GM19025 (cell line): ENCODE results near the gene NPHP1.
"Not testable (repeated sequence)": the region's sequence is repeated elsewhere in the genome, so short reads cannot be mapped to it uniquely, and the experiment has no call there.

ENCODE experiments used
- ATAC-seq: cut with Tn5 transposase; IDR thresholded peaks from one replicate; pipeline ENCODE4 v1.9.1; 2021; ENCODE audit warnings: mild to moderate bottlenecking, low read depth, moderate library complexity; ENCODE audit not compliant: unreplicated experiment

Gene NPHP1

DNA sequence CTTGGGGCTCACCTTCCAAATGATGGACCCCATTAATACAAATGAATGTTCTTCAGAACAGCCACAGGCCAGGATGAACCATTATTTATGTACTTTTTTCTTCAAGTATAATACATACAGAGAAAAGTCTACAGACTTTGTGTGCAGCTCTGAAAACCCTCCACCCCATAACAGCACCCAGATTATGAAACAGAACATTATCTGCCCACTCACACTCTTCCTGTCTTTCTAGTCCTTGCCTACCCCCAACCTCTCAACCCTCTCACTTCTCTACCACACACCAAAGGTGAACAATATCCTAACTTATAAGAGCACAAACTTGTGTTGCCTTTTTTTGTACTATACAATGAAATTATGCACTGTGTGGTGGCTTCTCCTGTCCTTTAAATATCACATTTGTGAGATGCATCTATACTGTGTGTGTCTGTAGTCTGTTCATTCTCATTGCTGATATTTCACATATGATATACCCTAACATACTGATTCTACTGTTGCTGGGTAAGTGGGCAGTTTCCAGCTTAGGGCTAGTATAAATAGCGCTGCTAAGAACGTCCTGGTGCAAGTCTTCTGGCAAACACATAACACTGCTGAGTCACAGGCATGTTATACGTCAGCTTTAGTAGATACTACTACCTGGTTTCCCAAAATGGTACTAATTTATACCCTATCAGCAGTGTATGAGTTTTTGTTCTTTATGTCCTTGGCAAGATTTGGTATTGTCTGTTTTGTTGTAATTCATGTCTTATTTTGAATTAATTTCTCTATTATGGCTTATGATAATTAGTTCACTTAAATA, 1.0 kb upstream of the NPHP1 start:
- ATAC-seq = no peak

DNA sequence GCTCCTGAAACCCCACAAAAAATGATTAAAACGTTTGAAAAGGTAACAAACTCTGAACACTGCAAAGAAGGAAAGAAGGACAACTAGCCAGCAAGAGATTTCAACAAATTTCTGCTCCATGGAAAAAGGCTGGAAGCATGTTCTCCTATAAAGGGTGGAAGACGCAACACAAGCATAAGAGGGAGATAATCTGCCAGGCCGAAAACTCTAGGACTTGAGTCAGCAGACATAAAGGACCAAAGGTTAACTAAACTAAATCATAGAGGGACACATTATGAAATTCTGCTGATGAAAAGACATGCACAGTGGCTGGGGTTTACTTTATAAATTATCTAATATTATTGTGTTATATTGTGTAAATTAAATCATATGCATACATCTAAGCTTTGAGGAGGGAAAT, 6.8 kb downstream of the NPHP1 start:
- no peak for ATAC-seq

DNA sequence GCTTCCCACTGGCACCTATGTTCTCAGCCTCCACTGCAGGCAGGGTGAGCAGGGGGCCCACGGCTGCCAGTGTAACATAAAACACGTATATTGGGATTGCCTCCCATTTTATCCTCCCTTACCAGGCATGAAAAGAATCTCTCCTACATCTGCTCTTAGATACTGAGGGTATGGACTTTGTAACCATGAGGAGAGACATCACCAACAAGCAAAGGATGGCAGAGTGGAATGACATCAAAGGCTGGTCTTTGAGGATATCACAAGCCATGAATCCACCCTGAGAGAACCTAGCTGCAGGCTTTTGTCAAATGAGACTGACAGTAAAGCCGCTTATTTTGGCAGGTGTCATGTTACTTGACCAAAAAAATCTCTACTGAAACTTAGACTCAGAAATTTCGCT, 7.4 kb downstream of the NPHP1 start:
- no peak for ATAC-seq

DNA sequence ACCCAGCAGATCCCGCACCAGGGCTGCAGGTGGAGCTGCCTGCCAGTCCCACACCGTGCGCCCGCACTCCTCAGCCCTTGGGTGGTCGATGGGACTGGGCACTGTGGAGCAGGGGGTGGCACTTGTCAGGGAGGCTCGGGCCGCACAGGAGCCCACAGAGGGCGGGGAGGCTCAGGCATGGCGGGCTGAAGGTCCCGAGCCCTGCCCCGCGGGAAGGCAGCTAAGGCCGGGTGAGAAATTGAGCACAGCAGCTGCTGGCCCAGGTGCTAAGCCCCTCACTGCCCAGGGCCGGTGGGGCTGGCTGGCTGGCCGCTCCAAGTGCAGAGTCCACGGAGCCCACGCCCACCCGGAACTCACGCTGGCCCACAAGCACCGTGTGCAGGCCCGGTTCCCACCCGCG, 14.6 kb downstream of the NPHP1 start:
- not testable (repeated sequence) for ATAC-seq

DNA sequence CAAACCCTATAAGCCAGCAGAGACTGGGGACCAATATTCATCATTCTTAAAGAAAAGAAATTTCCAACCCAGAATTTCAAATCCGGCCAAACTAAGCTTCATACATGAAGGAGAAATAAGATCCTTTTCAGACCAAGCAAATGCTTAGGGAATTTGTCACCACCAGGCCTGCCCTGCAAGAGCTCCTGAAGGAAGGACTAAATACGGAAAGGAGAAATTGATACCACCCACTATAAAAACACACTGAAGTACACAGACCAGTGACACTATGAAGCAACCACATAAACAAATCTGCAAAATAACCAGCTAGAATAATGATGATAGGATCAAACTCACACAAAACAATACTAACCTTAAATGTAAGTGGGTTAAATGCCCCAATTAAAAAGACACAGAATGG, 22.4 kb downstream of the NPHP1 start:
- ATAC-seq = no peak

DNA sequence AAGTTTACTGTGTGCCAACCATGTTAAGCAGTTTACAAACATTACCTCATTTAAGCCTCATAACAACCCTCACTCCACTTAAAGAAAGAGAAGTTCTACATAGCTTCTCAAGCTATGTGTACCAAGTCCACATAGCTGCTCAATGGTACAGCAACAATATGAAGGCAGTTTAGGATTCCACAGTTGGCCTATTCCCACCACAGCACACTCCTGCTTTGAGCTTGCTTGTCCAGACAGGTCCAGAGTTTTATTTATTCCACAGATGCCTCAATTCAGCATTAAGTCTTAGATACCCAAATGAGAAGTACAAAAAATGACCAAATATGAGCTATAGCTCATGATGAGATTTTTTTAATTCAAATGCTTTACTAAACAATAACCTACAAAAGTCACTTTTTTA, 24.8 kb downstream of the NPHP1 start:
- ATAC-seq = no peak

DNA sequence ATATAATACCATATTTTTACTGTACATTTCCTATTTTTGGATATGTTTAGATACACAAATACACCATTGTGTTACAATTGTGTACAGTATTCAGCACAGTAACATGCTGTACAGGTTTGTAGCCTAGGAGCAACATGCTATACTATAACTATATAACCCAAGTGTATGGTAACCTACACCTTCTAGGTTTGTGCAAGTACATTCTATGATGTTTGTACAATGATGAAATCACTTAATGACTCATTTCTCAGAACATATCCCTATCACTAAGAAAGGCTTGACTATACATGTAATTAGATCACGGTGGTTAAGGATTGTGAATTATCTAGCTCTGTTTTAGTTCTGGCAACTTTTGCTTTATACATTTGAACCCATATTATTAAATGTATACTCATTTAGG, 31.3 kb downstream of the NPHP1 start:
- no peak for ATAC-seq

DNA sequence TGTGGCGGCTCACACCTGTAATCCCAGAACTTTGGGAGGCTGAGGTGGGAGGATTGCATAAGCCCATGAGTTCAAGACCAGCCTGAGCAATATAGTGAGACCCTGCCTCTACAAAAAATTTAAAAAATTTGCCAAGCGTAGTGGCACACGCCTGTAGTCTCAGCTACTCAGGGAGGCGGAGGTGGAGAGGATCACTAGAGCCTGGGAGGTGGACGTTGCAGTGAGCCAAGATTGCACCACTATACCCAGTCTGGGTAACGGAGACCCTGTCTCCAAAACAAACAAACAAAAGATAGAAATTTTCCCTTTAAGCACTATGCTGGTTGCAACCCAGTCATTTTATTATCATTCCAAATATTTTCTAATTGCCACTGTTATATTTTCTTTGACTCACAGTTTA, 32.3 kb downstream of the NPHP1 start:
- ATAC-seq = no peak

DNA sequence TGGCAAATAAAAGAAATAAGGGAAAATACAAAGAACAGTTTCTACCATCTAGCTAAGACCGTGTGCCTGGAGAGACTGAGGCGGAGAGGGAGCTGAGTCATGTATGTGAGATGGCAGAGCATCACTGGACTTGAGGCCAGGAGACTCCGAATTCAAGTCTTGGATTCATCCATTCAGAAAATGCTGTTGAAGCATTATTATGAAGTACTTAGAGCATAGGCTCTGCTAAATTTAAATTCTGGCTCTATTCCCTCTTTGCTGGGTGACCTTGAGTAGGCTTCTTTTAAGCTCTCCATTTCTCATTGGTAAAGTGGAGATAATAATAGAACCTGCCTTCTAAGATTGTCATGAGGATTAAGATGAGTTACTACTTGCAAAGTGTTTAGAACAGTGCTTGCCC, 34.7 kb downstream of the NPHP1 start:
- no peak for ATAC-seq

DNA sequence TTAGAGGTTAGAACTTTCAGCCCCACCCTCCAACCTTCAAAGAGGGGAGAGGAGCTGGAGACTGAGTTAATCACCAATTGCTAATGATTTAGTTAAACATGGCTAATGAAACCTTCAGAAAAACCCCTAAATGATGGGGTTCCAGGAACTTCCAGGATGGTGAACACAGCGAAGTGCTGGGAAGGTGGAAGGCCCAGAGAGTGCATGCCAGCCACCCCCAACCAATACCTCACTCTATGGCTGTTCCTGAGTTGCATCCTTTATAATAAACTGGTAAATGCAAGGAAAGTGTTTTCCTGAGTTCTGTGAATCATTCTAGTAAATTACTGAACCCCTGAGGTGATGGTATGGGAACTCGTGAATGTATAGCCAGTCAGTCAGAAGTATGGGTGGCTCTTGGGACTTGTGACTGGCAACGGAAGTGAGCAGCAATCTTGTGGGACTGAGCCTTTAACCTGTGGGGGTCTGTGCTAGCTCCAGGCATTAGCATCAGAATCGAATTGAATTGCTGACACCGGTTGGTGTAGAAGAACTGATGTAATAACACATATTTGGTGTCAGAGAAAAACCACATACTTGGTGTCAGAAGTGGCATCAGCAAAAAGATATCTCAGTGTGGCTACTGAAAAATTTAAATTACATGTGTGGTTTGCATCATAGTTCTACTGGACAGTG, 37.4 kb downstream of the NPHP1 start:
- no peak for ATAC-seq

DNA sequence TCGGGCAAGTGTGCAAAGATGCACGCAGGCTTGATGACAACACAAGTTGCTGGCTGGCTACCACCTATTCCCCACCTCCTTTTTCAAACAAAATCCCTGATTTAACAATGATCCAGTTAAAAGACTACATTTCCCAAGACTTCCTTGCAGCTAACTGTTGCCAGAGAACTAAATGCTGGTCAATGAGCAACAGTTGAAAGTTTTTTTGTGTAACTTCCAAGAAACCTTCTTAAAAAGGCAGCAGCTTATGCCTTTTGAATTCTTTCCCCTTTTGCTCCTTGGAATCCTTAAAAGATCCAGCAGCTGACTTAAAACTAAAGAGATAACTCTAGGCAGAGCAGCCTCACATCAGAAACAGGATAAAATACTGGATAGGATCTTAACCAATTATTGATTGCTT, 38.5 kb downstream of the NPHP1 start:
- no peak for ATAC-seq

DNA sequence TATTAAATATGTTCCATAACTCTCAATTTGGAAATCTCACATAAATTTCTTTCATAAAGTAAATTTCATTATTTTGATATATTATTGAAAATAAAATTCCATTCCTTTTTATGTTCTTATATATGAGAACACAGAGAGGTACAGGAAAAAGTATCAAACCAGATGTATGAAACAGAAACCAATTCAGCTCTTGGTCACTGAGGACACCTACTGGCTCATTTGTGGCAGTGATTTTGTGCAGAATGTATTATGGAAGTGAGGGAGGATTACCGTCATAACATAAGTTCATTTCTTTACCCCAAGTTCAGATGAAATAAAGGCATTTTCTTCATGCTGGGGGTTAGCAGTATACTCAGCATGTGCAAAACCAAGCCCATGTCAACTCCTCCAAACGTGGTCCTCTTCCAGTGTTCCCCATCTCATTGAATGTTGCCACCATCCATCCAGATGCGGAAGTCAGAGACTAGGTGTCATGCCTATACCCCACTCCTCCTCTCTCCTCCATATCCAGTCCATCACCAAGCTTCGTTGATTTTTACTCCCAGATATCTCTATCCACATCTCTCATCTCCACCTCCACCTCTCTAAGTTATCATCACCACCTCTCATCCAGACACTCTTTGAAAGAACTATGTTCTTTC, 47.5 kb downstream of the NPHP1 start:
- no peak for ATAC-seq

DNA sequence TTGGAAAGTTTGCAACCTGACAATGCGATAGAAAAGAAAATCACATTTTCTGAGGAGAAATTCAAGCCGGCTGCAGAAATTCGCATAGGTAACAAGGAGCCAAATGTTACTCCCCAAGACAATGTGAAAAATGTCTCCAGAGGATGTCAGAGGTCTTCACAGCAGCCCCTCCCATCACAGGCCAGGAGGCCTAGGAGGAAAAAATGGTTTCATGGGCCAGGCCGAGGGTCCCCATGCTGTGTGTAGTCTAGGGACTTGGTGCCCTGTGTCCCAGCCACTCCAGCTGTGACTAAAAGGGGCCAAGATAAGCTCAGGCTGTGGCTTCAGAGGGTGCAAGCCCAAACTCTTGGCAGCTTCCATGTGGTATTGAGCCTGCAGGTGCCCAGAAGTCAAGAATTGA, 50.0 kb downstream of the NPHP1 start:
- not testable (repeated sequence) for ATAC-seq

DNA sequence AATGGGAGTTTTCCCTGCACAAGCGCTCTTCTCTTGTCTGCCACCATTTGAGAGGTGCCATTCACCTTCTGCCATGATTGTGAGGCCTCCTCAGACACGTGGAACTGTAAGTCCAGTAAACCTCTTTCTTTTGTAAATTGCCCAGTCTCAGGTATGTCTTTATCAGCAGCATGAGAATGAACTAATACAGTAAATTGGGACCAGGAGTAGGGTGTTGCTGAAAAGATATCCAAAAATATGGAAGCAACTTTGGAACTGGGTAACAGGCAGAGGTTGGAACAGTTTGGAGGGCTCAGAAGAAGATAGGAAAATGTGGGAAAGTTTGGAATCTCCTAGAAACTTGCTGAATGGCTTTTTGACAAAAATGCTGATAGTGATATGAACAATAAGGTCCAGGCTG, 50.6 kb downstream of the NPHP1 start:
- not testable (repeated sequence) for ATAC-seq

DNA sequence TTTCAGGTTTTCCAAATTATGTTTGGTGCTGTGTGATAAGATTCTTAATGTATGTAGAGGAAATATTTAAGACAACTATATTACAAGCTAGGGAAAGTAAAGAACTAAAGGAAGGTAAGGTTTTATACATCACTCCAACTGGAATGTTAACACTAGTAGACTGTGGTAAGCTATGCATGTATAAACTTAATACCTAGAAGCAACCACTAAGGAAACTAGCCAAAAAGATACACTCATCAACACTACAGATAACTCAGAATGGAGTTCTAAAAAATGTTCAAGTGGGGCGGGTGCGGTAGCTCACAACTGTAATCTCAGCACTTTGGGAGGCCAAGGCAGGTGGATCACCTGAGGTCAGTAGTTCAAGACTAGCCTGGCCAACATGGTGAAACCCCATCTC, 51.4 kb downstream of the NPHP1 start:
- no peak for ATAC-seq

DNA sequence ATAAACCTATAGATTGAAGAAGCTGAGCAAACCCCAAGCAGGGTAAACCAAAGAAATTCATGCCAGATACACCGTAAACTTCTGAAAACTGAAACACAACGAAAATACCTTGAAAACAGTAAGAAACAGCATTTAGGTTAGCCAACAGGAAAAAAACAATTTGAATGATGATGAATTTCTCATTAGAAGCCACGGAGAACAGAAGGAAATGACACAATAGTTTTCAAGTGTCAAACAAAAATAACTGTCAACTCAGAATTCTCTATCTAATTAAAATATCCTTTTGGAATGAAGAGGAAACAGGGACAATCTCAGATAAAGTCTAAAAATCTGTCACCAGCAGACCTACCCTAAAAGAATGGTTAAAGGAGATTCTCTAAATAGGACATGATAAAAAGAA, 51.9 kb downstream of the NPHP1 start:
- no peak for ATAC-seq

DNA sequence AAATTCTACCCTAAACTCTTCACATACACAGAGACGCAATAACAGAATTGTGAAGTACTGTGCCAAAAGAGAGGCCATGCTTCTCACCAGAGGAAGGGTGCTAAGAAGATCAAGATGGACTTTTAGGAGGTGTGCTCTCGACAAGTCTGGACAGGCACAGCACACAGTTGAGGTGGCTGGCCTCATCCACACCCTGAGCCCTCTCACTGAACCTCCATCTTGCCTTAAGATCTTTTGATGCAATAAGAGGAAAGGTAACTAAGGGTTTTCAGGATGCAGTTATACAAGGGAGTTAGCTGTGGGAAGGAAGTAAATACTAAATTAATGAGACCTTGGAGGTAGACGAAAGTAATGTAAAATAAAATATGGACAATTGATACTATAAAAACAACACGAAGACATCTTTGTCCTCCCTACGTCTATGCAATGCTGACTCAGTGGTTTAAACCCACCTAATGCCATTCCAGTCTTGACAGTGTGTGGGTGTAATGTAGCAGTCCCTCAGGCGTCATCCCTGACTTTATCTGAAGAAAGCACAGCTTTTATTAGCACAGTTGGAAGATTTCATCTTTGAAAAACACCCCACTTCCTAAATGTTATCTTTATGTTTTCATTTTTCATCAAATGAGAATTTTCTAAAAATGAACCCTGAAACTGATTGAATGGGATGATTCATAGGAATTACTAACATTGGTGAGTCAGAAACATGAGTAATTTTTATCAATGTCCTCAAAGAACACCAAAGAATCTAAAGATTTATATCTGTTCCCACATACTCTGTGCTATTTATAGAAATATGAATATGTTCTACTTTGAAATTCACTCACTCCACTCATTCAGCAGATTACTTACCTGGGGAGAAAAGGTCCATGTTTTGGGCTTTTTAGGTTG, 55.2 kb downstream of the NPHP1 start:
- ATAC-seq = no peak

DNA sequence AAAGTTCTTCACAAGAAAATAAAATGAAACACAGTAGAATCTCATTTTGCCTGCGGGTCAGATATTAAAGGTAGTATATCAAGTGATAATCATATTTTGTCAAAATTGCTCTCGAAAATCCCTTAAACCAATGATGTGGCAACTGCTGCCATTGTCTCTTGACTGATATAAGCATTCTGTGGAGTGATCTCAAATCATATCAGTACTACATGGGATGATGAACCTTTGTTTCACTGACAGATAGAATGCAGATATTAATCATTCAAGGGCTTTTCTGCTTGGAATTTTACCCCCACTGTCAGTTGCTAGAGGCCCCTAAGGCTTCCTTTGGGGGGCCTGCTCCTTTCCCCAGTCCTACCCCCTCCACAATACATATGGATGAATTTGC, 57.9 kb downstream of the NPHP1 start:
- no peak for ATAC-seq

DNA sequence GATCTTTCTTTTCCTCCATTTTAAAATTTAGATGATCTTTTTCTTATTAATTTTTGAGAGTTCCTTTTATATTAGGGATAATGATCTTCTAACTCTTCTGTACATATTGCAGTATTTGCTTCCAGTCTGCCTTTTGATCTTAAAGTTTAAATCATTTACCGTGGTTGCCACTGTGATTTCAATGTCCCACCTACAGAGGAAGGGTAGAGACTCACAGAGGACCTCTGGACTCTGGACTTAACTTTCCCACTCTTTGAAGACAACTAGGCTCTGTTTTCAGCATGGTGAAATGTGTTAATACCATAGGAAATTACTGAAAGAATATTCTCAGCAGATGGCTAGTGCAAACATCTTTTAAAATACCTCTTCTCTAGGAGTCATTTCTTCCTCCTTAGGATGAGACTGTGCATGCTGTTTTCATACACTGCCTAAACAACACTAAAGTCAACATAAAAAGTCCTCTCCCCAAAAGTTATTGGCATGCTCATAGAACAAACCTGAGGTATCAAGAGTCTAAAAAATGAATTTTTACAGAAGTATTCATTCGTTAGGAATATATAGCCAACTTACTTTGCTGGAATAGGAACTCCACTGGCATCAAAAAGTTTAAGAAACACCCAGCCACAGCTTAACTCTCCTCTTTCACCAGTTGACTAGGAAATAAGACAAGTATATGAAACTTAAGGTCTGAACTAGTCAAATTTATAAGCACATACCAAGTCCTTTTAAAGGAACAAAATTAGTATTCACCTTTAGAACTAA, 58.4 kb downstream of the NPHP1 start:
- no peak for ATAC-seq

DNA sequence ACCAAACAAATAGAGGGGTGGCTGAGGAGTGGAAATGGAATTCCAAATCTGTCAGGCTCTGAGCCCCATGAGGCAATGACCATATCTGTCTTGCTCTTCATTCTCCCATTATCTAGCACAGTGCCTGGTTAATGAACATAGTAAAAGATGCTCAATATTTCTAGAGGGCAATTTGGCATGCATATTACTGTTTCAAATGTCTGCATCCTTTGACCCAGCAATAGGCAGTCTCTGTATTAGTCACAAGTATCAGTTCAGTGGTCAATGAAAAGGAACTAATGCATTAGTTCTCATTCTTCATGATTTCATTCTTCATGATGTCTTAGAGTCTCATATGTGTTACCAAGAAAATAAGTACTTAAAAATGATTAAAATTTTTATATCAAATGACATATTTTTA, 60.8 kb downstream of the NPHP1 start:
- ATAC-seq = no peak
